ENCODE data around the gene DEAF1.

GRCh38 chr11:617199-617911 is 77.7 kb downstream of the DEAF1 start:
- no peak for TF ChIP-seq CTCF (IDR thresholded peaks at IDR 0.05; ENCODE audit: insufficient read depth, low read depth, low read length)
- TF ChIP-seq EZH2 (IDR thresholded peaks at IDR 0.05; ENCODE audit: insufficient read depth, low read length): no peak

Data from astrocyte (in vitro differentiated cells and primary cell).